SK-N-SH (cell line): ENCODE data around the gene CSKMT.
"Not testable (repeated sequence)": the region's sequence is repeated elsewhere in the genome, so short reads cannot be mapped to it uniquely, and the experiment has no call there.

Source experiments
- CHD2 ChIP-seq: fragments of 150-350 bp; IDR thresholded peaks from 2 replicates; pipeline ENCODE4 v1.6.1; 2018; ENCODE audit warnings: low read length; ENCODE audit not compliant: partially characterized antibody
- MXI1 ChIP-seq: IDR thresholded peaks from 2 replicates; pipeline ENCODE4 v1.6.1; 2012; ENCODE audit warnings: mild to moderate bottlenecking, low read depth, low read length, improper control_type of control experiment
- POLR2AphosphoS5 ChIP-seq: IDR thresholded peaks from 2 replicates; pipeline ENCODE4 v1.6.1; 2012; ENCODE audit warnings: low read depth, low read length

DNA sequence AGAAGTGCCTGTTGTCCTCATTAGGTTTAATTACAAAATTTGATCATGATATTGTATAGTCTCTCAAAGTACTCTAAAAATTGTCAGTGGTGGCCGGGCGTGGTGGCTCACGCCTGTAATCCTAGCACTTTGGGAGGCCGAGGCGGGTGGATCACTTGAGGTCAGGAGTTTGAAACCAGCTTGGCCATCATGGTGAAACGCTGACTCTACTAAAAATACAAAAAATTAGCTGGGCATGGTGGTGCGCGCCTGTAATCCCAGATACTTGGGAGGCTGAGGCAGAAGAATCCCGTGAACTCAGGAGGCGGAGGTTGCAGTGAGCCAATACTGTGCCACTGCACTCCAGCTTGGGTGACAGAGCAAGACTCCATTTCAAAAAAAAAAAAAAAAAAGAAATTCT is 10.3 kb downstream of the CSKMT start:
- not testable (repeated sequence) for TF ChIP-seq POLR2AphosphoS5, MXI1, CHD2
